IMR-90 (cell line): ENCODE measurements around the gene SLC12A7. TPM values are rescaled to one million over a fixed set of nuclear protein-coding genes. Genes with fewer than 3 reads are reported as not detected.

ENCODE experiments used
- ATAC-seq: fragments of 200-7000 bp; cut with Tn5 transposase; 2 replicates; pipeline ENCODE4 v1.9.1; 2020; ENCODE audit warnings: low read depth, mild to moderate bottlenecking, moderate library complexity
- BruUV-seq: library from RNA; stranded (reverse); fragments of 400-500 nt; replicated peaks from 2 replicates; lab custom pipeline; 2021; lab: Mats Ljungman, UMichigan
- CTCF ChIA-PET: fragments of 300-600 bp; formaldehyde crosslinking; extraction: SDS; loops from one replicate; lab custom pipeline; 2021; ENCODE audit warnings: antibody characterized with exemption; lab: Yijun Ruan, JAX
- POLR2A ChIA-PET: fragments of 300-600 bp; sonication (Branson Sonifier 250); formaldehyde crosslinking; loops from one replicate; lab custom pipeline; 2022; ENCODE audit warnings: antibody characterized with exemption; ENCODE audit not compliant: unreplicated experiment; lab: Charles Lee
- DNase-seq: peaks from one replicate; pipeline ENCODE4 v3.0.0; 2013
- H2AFZ ChIP-seq: replicated peaks from 2 replicates; pipeline ENCODE3; 2013; ENCODE audit warnings: low read length, mild to moderate bottlenecking; ENCODE audit not compliant: poor library complexity
- H2AK5ac ChIP-seq: 2 replicates; pipeline ENCODE4 v1.6.1; 2013; ENCODE audit warnings: low read depth, low read length, inconsistent platforms
- H2AK9ac ChIP-seq: replicated peaks from 2 replicates; pipeline ENCODE3; 2013; ENCODE audit warnings: mild to moderate bottlenecking, low read depth, low read length, moderate library complexity; ENCODE audit not compliant: poor library complexity
- H2BK120ac ChIP-seq: 2 replicates; pipeline ENCODE4 v1.6.1; 2013; ENCODE audit warnings: low read depth, low read length, inconsistent platforms
- H2BK15ac ChIP-seq: 3 replicates; pipeline ENCODE4 v1.6.1; 2013; ENCODE audit warnings: low read depth, low read length, inconsistent platforms
- H2BK20ac ChIP-seq: 2 replicates; pipeline ENCODE4 v1.6.1; 2013; ENCODE audit warnings: low read depth, mild to moderate bottlenecking, inconsistent platforms, low read length, moderate library complexity
- H2BK5ac ChIP-seq: 2 replicates; pipeline ENCODE4 v1.6.1; 2013; ENCODE audit warnings: mild to moderate bottlenecking, low read depth, low read length, inconsistent platforms; ENCODE audit not compliant: poor library complexity, severe bottlenecking
- H3K14ac ChIP-seq: replicated peaks from 2 replicates; pipeline ENCODE4 v1.6.1; 2013; ENCODE audit warnings: low read depth, low read length, inconsistent platforms
- H3K18ac ChIP-seq: 2 replicates; pipeline ENCODE4 v1.6.1; 2013; ENCODE audit warnings: low read depth, low read length, control low read depth
- H3K23ac ChIP-seq: 2 replicates; pipeline ENCODE4 v1.6.1; 2013; ENCODE audit warnings: low read depth, low read length, inconsistent platforms
- H3K27ac ChIP-seq: 2 replicates; pipeline ENCODE4 v1.5.1; 2013; ENCODE audit warnings: mild to moderate bottlenecking, control low read depth, low read length; ENCODE audit not compliant: insufficient read depth
- H3K27me3 ChIP-seq: 2 replicates; pipeline ENCODE4 v1.6.1; 2013; ENCODE audit warnings: low read length; ENCODE audit not compliant: control insufficient read depth, insufficient read depth
- H3K36me3 ChIP-seq: 2 replicates; pipeline ENCODE4 v1.6.1; 2013; ENCODE audit warnings: low read length, mixed read lengths; ENCODE audit not compliant: control insufficient read depth, insufficient read depth
- H3K4ac ChIP-seq: 2 replicates; pipeline ENCODE4 v1.6.1; 2013; ENCODE audit warnings: low read depth, low read length, inconsistent platforms
- H3K4me1 ChIP-seq: 2 replicates; pipeline ENCODE4 v1.6.1; 2013; ENCODE audit warnings: low read length, mixed read lengths; ENCODE audit not compliant: control insufficient read depth, insufficient read depth
- H3K4me2 ChIP-seq: 2 replicates; pipeline ENCODE4 v1.6.1; 2013; ENCODE audit warnings: low read depth, mild to moderate bottlenecking, control low read depth, low read length, moderate library complexity
- H3K4me3 ChIP-seq: 2 replicates; pipeline ENCODE4 v1.5.1; 2013; ENCODE audit warnings: low read depth, mild to moderate bottlenecking, control low read depth, low read length, moderate library complexity; ENCODE audit not compliant: insufficient read depth
- H3K56ac ChIP-seq: 2 replicates; pipeline ENCODE4 v1.6.1; 2013; ENCODE audit warnings: low read length, inconsistent platforms; ENCODE audit not compliant: insufficient read depth; ENCODE audit errors: extremely low read depth
- H3K79me1 ChIP-seq, 2 experiments: 2 replicates each; pipeline ENCODE4 v1.6.1; 2013; ENCODE audit warnings: low read length in 2 of 2, inconsistent platforms in 1 of 2, low read depth in 1 of 2
- H3K9ac ChIP-seq: 2 replicates; pipeline ENCODE4 v1.6.1; 2013; ENCODE audit warnings: low read depth, low read length, control low read depth
- H3K9me1 ChIP-seq: 2 replicates; pipeline ENCODE4 v1.6.1; 2013; ENCODE audit warnings: low read length, inconsistent platforms; ENCODE audit not compliant: insufficient read depth
- H3K9me3 ChIP-seq: 2 replicates; pipeline ENCODE4 v1.6.1; 2013; ENCODE audit warnings: low read length; ENCODE audit not compliant: control insufficient read depth, insufficient read depth
- H4K20me1 ChIP-seq: 2 replicates; pipeline ENCODE4 v1.6.1; 2013; ENCODE audit warnings: low read length, inconsistent platforms; ENCODE audit not compliant: insufficient read depth
- H4K5ac ChIP-seq: 2 replicates; pipeline ENCODE4 v1.6.1; 2013; ENCODE audit warnings: mild to moderate bottlenecking, low read depth, low read length, control low read depth
- H4K8ac ChIP-seq, 2 experiments: 2 replicates each; pipeline ENCODE4 v1.6.1; 2013; ENCODE audit warnings: low read depth in 2 of 2, low read length in 2 of 2, control low read depth in 1 of 2, inconsistent platforms in 1 of 2
- H4K91ac ChIP-seq: 2 replicates; pipeline ENCODE4 v1.6.1; 2013; ENCODE audit warnings: low read depth, low read length, inconsistent platforms; ENCODE audit not compliant: insufficient read depth
- FOS ChIP-seq: fragments of 150-350 bp; IDR thresholded peaks from 2 replicates; pipeline ENCODE4 v1.6.1; 2016; ENCODE audit warnings: low read depth, low read length
- MAFK ChIP-seq: IDR thresholded peaks from 2 replicates; pipeline ENCODE4 v1.6.1; 2012; ENCODE audit warnings: low read depth, low read length, improper control_type of control experiment
- MAZ ChIP-seq: IDR thresholded peaks from 2 replicates; pipeline ENCODE4 v1.6.1; 2012; ENCODE audit warnings: low read depth, mild to moderate bottlenecking, low read length, improper control_type of control experiment, moderate library complexity, borderline replicate concordance
- POLR2A ChIP-seq: IDR thresholded peaks from 2 replicates; pipeline ENCODE4 v1.6.1; 2012; ENCODE audit warnings: mild to moderate bottlenecking, low read depth, low read length
- RAD21 ChIP-seq: IDR thresholded peaks from 2 replicates; pipeline ENCODE4 v1.6.1; 2012; ENCODE audit warnings: low read length, improper control_type of control experiment
- RCOR1 ChIP-seq: IDR thresholded peaks from 2 replicates; pipeline ENCODE4 v1.6.1; 2012; ENCODE audit warnings: mild to moderate bottlenecking, low read length, improper control_type of control experiment; ENCODE audit not compliant: insufficient replicate concordance
- SMC3 ChIP-seq: fragments of 150-350 bp; IDR thresholded peaks from 2 replicates; pipeline ENCODE4 v1.6.1; 2016; ENCODE audit warnings: low read depth, mild to moderate bottlenecking, antibody characterized with exemption, low read length, moderate library complexity
- WGBS, 2 experiments: methylation state at CpG; one replicate each; pipeline versions ENCODE4 v1.1.5 to v1.1.7; 2013; ENCODE audit warnings: missing lambda C conversion rate in 2 of 2; ENCODE audit not compliant: insufficient read length in 1 of 2; ENCODE audit errors: extremely low coverage in 2 of 2; 5-methylcytosine and 5-hydroxymethylcytosine counted together
- dilution Hi-C: fragments of 300-500 bp; cut with HindIII; formaldehyde crosslinking; loops from one replicate; pipeline ENCODE4 v1.14.3; 2018; ENCODE audit warnings: low sequenced_read_pairs; ENCODE audit not compliant: unreplicated experiment
- in situ Hi-C: fragments of 300-500 bp; cut with MboI; formaldehyde crosslinking; loops from 3 replicates; pipeline ENCODE4 v1.14.3; 2019; ENCODE audit warnings: low sequenced_read_pairs, inconsistent platforms, mixed read lengths
- intact Hi-C: fragments of 100-400 bp; cut with micrococcal nuclease; formaldehyde crosslinking; loops from 2 replicates; pipeline ENCODE4 v1.10.0; 2022
- polyA plus RNA-seq, 3 experiments: library from polyadenylated mRNA; depleted of rRNA; stranded (reverse); fragments of >200 nt; gene quantifications; 2 replicates each; pipeline ENCODE4 v1.2.3, GENCODE V29; 2012; ENCODE audit warnings: low replicate concordance in 1 of 3
- total RNA-seq: library from RNA; depleted of rRNA; stranded (reverse); fragments of >200 nt; gene quantifications from 2 replicates; pipeline ENCODE4 v1.2.3, GENCODE V29; 2012
- TF ChIP-seq, protein P1 (sequence below): conservative IDR thresholded peaks from 2 replicates; pipeline ENCODE4 v1.5.1; 2012; ENCODE audit warnings: mild to moderate bottlenecking, low read depth, low read length, improper control_type of control experiment

Gene SLC12A7
- total and polyA plus RNA-seq, 2 of the 4 experiments (the other 2 are of a cell fraction): 3.0 to 6.1 TPM

DNA sequence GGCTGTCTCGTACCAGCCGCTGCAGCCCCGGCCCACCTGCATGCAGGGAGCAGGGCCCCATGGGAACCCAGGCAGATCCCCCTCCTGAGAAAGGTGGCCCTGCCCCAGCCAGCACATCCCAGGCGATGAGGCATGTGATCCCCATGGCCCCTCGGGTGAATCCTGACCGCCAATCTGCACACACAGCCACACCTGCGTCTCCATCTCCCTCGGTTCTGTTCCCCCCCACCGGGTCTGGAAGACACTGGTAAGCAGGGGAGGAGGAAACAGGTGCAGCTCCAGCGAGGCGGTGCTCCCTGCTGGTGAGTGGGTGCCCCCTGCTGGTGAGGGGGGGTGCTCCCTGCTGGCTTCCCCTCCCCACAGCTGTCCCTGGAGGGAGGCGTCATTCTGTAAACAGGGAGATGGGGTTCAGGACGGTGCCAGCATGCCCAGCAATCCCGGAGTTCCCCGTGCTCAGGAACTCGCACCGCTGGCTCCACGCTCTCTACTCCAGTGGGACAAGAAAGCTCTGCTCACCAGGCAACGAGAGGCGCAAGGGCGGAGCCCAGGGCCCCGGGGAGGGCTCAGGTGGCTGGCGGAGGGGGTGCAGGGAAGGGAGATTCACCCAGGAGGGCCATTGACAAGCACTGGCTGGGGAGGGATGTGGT is 28.4 kb upstream of the SLC12A7 start:
- no peak overlapping the region for H4K5ac ChIP-seq
- H3K23ac ChIP-seq: no peak overlapping the region
- no peaks in the 10 kb centered on the region for H3K9me3 ChIP-seq
- H2BK5ac ChIP-seq: no peak overlapping the region
- H4K20me1 ChIP-seq: no peaks in the 10 kb centered on the region
- peaks cover 32% of the 10 kb centered on the region; the same call in 1 of the 2 replicates for H3K27me3 ChIP-seq
- H3K27ac ChIP-seq: no peak overlapping the region
- peak; percentile 31 for DNase-seq
- in situ Hi-C loops: no loop called here
- ChIA-PET CTCF (interaction anchor here (0.9 to 1.8 kb wide), 6 partner anchors 10 to 221 kb away, joined by 3 to 8 read pairs (median 4); no protein-coding TSS in a partner anchor), POLR2A (no interaction called here)
- ATAC-seq: peak; percentile 85
- H3K4me1 ChIP-seq: no peaks in the 10 kb centered on the region
- no peak overlapping the region for H2AK5ac ChIP-seq
- H3K4me3 ChIP-seq: no peak overlapping the region
- dilution Hi-C loops: no loop called here
- BruUV-seq: no TSS peak
- H4K91ac ChIP-seq: no peak overlapping the region
- no peak overlapping the region for H3K56ac ChIP-seq
- H3K4ac ChIP-seq: no peak overlapping the region
- H3K9ac ChIP-seq: no peak overlapping the region
- no peak overlapping the region for H2AFZ ChIP-seq
- WGBS, 2 experiments: 65% methylated on average over 11 of the region's 23 CpGs; no CpG with 5 or more reads in 1 of the 2 experiments
- H3K4me2 ChIP-seq: no peak overlapping the region
- no peaks in the 10 kb centered on the region for H3K36me3 ChIP-seq
- H4K8ac ChIP-seq: no peak overlapping the region
- no peak overlapping the region for H2AK9ac ChIP-seq
- no peak overlapping the region for H2BK20ac ChIP-seq
- H3K9me1 ChIP-seq: no peaks in the 10 kb centered on the region
- H3K18ac ChIP-seq: no peak overlapping the region
- H2BK15ac ChIP-seq: no peak overlapping the region
- intact Hi-C loops: loop anchor here (1.0 kb wide), 2 partner anchors 206 to 217 kb away; no protein-coding TSS in a partner anchor
- H3K79me1 ChIP-seq: no peaks in the 10 kb centered on the region
- no peak overlapping the region for H2BK120ac ChIP-seq
- no peak overlapping the region for H3K14ac ChIP-seq
- TF ChIP-seq, protein P1, sequence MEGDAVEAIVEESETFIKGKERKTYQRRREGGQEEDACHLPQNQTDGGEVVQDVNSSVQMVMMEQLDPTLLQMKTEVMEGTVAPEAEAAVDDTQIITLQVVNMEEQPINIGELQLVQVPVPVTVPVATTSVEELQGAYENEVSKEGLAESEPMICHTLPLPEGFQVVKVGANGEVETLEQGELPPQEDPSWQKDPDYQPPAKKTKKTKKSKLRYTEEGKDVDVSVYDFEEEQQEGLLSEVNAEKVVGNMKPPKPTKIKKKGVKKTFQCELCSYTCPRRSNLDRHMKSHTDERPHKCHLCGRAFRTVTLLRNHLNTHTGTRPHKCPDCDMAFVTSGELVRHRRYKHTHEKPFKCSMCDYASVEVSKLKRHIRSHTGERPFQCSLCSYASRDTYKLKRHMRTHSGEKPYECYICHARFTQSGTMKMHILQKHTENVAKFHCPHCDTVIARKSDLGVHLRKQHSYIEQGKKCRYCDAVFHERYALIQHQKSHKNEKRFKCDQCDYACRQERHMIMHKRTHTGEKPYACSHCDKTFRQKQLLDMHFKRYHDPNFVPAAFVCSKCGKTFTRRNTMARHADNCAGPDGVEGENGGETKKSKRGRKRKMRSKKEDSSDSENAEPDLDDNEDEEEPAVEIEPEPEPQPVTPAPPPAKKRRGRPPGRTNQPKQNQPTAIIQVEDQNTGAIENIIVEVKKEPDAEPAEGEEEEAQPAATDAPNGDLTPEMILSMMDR: peak; percentile 60
- TF ChIP-seq FOS (no peak), MAZ (peak; percentile 33; the same call in 1 of the 2 replicates), RCOR1 (no peak), POLR2A (no peak), SMC3 (peak; percentile 47), MAFK (no peak), RAD21 (peak; percentile 65)
